Measurements from ENCODE around the gene TAOK3.

TAOK3 gene

DNA sequence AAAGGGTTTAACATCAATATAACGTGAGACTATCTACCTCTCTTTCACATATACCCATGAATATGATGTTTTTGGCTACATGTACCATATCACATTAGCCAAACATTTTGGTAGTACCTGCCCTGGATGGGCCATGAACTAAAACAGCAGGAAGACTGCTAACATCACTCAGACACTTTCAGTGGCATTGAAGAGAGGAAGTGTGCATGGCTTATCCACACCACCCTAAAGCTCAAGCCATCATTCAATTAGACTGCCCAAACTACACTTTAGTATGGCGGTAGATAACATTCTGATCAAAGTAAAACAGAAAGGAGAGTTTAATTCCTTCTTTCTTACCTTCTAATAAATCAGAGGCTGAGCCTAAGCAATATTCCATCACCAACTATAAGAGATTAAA, 133.8 kb downstream of the TAOK3 start:
- H4K20me1 ChIP-seq (ENCODE audit: low read depth, low read length), result no peaks in the 10 kb centered on the region
- peak overlapping the region; percentile 9 for H3K4me2 ChIP-seq (ENCODE audit: low read depth, low read length, poor library complexity, severe bottlenecking)
- H3K27me3 ChIP-seq (ENCODE audit: low read length), result no peaks in the 10 kb centered on the region
- no peak overlapping the region for H3K4me3 ChIP-seq (ENCODE audit: insufficient read depth, low read length, poor library complexity, severe bottlenecking)
- H3K79me2 ChIP-seq (ENCODE audit: insufficient read depth, low read length), result no peaks in the 10 kb centered on the region
- no peak overlapping the region for H2AFZ ChIP-seq (ENCODE audit: low read depth, low read length, severe bottlenecking)
- peaks cover 25% of the 10 kb centered on the region for H3K36me3 ChIP-seq (ENCODE audit: low read length)
- peaks cover 35% of the 10 kb centered on the region for H3F3A ChIP-seq (ENCODE audit: insufficient read depth)
- no peak overlapping the region for H3K9ac ChIP-seq (ENCODE audit: low read length)
- H3K9me2 ChIP-seq (replicated peaks; ENCODE audit: insufficient read depth, low read length), result no peaks in the 10 kb centered on the region
- TF ChIP-seq, protein P1, sequence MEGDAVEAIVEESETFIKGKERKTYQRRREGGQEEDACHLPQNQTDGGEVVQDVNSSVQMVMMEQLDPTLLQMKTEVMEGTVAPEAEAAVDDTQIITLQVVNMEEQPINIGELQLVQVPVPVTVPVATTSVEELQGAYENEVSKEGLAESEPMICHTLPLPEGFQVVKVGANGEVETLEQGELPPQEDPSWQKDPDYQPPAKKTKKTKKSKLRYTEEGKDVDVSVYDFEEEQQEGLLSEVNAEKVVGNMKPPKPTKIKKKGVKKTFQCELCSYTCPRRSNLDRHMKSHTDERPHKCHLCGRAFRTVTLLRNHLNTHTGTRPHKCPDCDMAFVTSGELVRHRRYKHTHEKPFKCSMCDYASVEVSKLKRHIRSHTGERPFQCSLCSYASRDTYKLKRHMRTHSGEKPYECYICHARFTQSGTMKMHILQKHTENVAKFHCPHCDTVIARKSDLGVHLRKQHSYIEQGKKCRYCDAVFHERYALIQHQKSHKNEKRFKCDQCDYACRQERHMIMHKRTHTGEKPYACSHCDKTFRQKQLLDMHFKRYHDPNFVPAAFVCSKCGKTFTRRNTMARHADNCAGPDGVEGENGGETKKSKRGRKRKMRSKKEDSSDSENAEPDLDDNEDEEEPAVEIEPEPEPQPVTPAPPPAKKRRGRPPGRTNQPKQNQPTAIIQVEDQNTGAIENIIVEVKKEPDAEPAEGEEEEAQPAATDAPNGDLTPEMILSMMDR (IDR thresholded peaks at IDR 0.05; ENCODE audit: insufficient read depth, low read length, poor library complexity, severe bottlenecking), result no peak
- TF ChIP-seq EZH2phosphoT487 (conservative IDR thresholded peaks at IDR 0.05; ENCODE audit: low read length), result no peak
- H3K9me3 ChIP-seq (ENCODE audit: insufficient read depth, low read length), result no peaks in the 10 kb centered on the region
- H3K27ac ChIP-seq (ENCODE audit: low read depth, low read length), result peak overlapping the region; percentile 81

DNA sequence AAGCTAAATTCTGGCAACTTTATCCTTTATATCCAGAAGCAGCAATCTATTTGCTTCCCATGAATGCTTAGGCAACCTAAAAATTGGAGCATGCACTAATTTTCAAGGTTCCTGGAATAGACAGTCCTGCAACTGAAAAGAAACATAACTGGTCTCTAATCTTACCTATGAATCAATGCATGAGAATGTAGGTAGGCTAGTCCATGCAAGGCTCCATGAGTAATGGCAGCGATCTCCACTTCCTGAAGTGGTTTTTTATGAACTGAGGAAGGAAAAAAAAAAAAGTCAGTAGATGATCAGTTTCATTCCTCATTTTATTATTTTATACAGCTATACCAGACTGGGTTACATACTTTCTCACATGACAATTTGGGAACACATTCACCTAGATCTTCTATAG, 134.8 kb downstream of the TAOK3 start:
- peaks cover 30% of the 10 kb centered on the region for H3F3A ChIP-seq (ENCODE audit: insufficient read depth)
- H3K36me3 ChIP-seq (ENCODE audit: low read length), result peaks cover 31% of the 10 kb centered on the region
- no peak overlapping the region for H2AFZ ChIP-seq (ENCODE audit: low read depth, low read length, severe bottlenecking)
- H3K79me2 ChIP-seq (ENCODE audit: insufficient read depth, low read length), result no peaks in the 10 kb centered on the region
- H3K4me2 ChIP-seq (ENCODE audit: low read depth, low read length, poor library complexity, severe bottlenecking), result peak overlapping the region; percentile 59
- H3K9me3 ChIP-seq (ENCODE audit: insufficient read depth, low read length), result no peaks in the 10 kb centered on the region
- H3K4me3 ChIP-seq (ENCODE audit: insufficient read depth, low read length, poor library complexity, severe bottlenecking), result no peak overlapping the region
- H3K9ac ChIP-seq (ENCODE audit: low read length), result no peak overlapping the region
- no peaks in the 10 kb centered on the region for H3K27me3 ChIP-seq (ENCODE audit: low read length)
- H3K27ac ChIP-seq (ENCODE audit: low read depth, low read length), result peak overlapping the region; percentile 81
- H4K20me1 ChIP-seq (ENCODE audit: low read depth, low read length), result no peaks in the 10 kb centered on the region
- no peaks in the 10 kb centered on the region for H3K9me2 ChIP-seq (replicated peaks; ENCODE audit: insufficient read depth, low read length)
- TF ChIP-seq, protein P1 (IDR thresholded peaks at IDR 0.05; ENCODE audit: insufficient read depth, low read length, poor library complexity, severe bottlenecking), result no peak
- TF ChIP-seq EZH2phosphoT487 (conservative IDR thresholded peaks at IDR 0.05; ENCODE audit: low read length), result no peak

DNA sequence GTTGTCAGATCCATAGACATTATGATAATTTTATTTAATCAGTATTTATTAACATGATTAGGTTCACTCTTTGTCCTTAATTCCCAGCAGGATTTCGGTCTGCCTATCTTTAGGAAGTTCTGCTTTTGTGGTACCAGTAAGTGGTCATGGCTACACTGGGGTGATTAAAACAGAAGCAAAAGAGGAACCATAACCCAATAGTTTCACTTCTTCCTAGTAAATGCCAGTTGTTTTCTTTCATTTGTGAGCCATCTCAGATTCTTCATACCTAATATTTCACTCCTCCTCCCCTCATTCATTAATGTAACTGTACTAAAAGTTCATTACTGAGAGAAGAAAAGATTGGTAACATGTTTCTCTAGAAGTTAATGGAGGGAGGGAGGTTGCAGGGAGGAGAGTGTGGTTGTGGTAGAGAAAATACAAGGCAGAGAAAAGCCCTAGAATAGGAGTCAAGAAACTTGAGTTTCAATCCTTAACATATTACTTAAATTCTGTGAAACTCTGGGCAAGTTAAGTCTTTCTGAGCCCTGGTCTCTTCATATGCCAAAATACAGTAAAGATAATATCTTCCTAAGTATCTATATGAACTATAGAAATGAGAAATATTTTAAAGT, 135.5 kb downstream of the TAOK3 start:
- H3K27ac ChIP-seq (ENCODE audit: low read depth, low read length), result peak overlapping the region; percentile 81
- peaks cover 31% of the 10 kb centered on the region for H3K36me3 ChIP-seq (ENCODE audit: low read length)
- H4K20me1 ChIP-seq (ENCODE audit: low read depth, low read length), result no peaks in the 10 kb centered on the region
- no peaks in the 10 kb centered on the region for H3K9me3 ChIP-seq (ENCODE audit: insufficient read depth, low read length)
- no peaks in the 10 kb centered on the region for H3K9me2 ChIP-seq (replicated peaks; ENCODE audit: insufficient read depth, low read length)
- H3K9ac ChIP-seq (ENCODE audit: low read length), result no peak overlapping the region
- H3K27me3 ChIP-seq (ENCODE audit: low read length), result no peaks in the 10 kb centered on the region
- H3F3A ChIP-seq (ENCODE audit: insufficient read depth), result peaks cover 29% of the 10 kb centered on the region
- no peaks in the 10 kb centered on the region for H3K79me2 ChIP-seq (ENCODE audit: insufficient read depth, low read length)
- no peak for TF ChIP-seq EZH2phosphoT487 (conservative IDR thresholded peaks at IDR 0.05; ENCODE audit: low read length)
- TF ChIP-seq, protein P1 (IDR thresholded peaks at IDR 0.05; ENCODE audit: insufficient read depth, low read length, poor library complexity, severe bottlenecking), result no peak
- H2AFZ ChIP-seq (ENCODE audit: low read depth, low read length, severe bottlenecking), result no peak overlapping the region
- peak overlapping the region; percentile 17 for H3K4me3 ChIP-seq (ENCODE audit: insufficient read depth, low read length, poor library complexity, severe bottlenecking)
- peak overlapping the region; percentile 59 for H3K4me2 ChIP-seq (ENCODE audit: low read depth, low read length, poor library complexity, severe bottlenecking)

Data from SU-DHL-6 (cell line).